ENCODE data around the gene GJB5.

The GJB5 gene

GRCh38 chr1:34712007-34712688, 42.7 kb upstream of the GJB5 start:
- no peak overlapping the region for H3K27ac ChIP-seq
- DNase-seq: no peak
- H3K4me3 ChIP-seq (ENCODE audit: low read depth, low read length): no peak overlapping the region
- no peak for TF ChIP-seq CTCF (IDR thresholded peaks at IDR 0.05; ENCODE audit: low read depth, low read length, missing control alignments)
- in situ Hi-C loops (cut with HindIII; ENCODE audit: low pct_ligation_motif_present, low sequenced_read_pairs): no loop called here
- no peaks in the 10 kb centered on the region for H3K27me3 ChIP-seq (replicated peaks)
- H3K36me3 ChIP-seq (replicated peaks): no peaks in the 10 kb centered on the region

GRCh38 chr1:34713443-34713842, 41.4 kb upstream of the GJB5 start:
- no peak for DNase-seq
- in situ Hi-C loops (cut with HindIII; ENCODE audit: low pct_ligation_motif_present, low sequenced_read_pairs): no loop called here
- Histone ChIP-seq H3K4me3 (ENCODE audit: low read depth, low read length) (no peak overlapping the region), H3K27ac (no peak overlapping the region), H3K36me3 (replicated peaks) (no peaks in the 10 kb centered on the region), H3K27me3 (replicated peaks) (no peaks in the 10 kb centered on the region)
- no peak for TF ChIP-seq CTCF (IDR thresholded peaks at IDR 0.05; ENCODE audit: low read depth, low read length, missing control alignments)

- no peak for TF ChIP-seq CTCF (IDR thresholded peaks at IDR 0.05; ENCODE audit: low read depth, low read length, missing control alignments)
- Histone ChIP-seq H3K27me3 (replicated peaks) (no peaks in the 10 kb centered on the region), H3K36me3 (replicated peaks) (no peaks in the 10 kb centered on the region), H3K27ac (no peak overlapping the region), H3K4me3 (ENCODE audit: low read depth, low read length) (no peak overlapping the region)
- DNase-seq: no peak
- in situ Hi-C loops (cut with HindIII; ENCODE audit: low pct_ligation_motif_present, low sequenced_read_pairs): no loop called here
Observed at GRCh38 chr1:34714386-34714785, 40.5 kb upstream of the GJB5 start.

- TF ChIP-seq CTCF (IDR thresholded peaks at IDR 0.05; ENCODE audit: low read depth, low read length, missing control alignments): no peak
- Histone ChIP-seq H3K4me3 (ENCODE audit: low read depth, low read length) (no peak overlapping the region), H3K27me3 (replicated peaks) (no peaks in the 10 kb centered on the region), H3K36me3 (replicated peaks) (no peaks in the 10 kb centered on the region), H3K27ac (no peak overlapping the region)
- in situ Hi-C loops (cut with HindIII; ENCODE audit: low pct_ligation_motif_present, low sequenced_read_pairs): no loop called here
- no peak for DNase-seq
Observed at GRCh38 chr1:34715139-34715538, 39.7 kb upstream of the GJB5 start.

GRCh38 chr1:34721241-34721640, 33.6 kb upstream of the GJB5 start:
- no peak for DNase-seq
- H3K36me3 ChIP-seq (replicated peaks): no peaks in the 10 kb centered on the region
- TF ChIP-seq CTCF (IDR thresholded peaks at IDR 0.05; ENCODE audit: low read depth, low read length, missing control alignments): no peak
- no peak overlapping the region for H3K27ac ChIP-seq
- in situ Hi-C loops (cut with HindIII; ENCODE audit: low pct_ligation_motif_present, low sequenced_read_pairs): no loop called here
- no peak overlapping the region for H3K4me3 ChIP-seq (ENCODE audit: low read depth, low read length)
- no peaks in the 10 kb centered on the region for H3K27me3 ChIP-seq (replicated peaks)

All from brain microvascular endothelial cell (primary cell).